ENCODE data around the gene RFK.

Gene RFK

DNA sequence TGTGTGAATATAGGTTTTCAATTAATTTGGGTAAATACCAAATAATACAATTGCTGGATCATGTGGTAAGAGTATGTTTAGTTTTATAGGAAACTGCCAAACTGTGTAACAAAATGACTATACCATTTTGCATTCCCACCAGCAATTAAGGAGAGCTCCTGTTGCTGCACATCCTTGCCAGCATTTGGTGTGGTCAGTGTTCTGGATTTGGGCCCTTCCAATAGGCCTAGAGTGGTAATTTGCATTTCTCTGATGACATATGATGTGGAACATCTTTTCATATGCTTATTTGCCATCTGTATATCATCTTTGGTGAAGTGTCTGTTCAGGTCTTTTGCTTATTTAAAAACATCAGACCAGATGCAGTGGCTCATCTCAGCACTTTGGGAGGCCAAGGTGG, 11.6 kb upstream of the RFK start:
- no peak for DNase-seq

- DNase-seq, result no peak
These were observed 11.1 kb upstream of the RFK start for GRCh38 chr9:76405340-76405739.

DNA sequence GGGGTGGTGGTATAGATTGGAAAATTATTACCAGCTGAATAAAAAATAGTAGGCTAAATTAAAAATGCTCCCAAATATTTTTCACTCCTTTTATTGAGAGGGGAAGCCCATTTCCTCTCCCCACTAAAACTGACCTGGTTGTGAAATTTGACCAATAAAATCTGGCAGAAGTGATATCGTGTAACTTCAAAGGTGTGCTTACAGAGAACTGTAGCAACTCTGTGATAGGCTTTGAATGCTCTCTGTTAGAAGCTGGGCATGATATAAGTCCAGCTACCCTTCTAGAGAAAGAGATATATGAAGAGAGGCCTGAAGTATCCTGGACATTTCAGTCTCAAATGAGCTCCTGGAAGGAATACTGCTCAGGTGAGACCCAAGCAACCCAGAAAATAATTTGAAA, 10.2 kb upstream of the RFK start:
- DNase-seq, result no peak

DNA sequence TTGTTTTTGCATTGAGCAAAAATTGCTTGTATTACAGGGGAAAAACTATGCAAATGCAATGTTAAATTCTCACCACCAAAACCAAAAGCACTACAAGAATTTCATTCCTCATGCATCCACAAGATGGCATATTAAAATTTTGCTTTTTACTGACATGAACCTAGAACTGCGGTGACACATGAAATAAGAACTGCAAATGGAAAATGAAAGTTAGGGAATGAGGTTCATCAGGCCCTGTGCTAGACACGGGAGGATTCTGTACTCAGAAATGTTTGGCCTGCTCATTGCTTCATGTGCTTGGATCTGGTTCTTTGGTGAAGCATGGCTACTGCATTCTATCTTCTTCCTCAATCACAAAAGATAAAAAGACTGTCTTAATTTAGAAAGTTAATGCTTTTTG, 9.1 kb upstream of the RFK start:
- DNase-seq, result peak; percentile 81

- DNase-seq, result no peak
These were observed 7.5 kb upstream of the RFK start for GRCh38 chr9:76401580-76402354.

- DNase-seq, result no peak
These were observed 7.0 kb upstream of the RFK start for GRCh38 chr9:76401176-76401575.

- DNase-seq, result no peak
These were observed 6.4 kb upstream of the RFK start for GRCh38 chr9:76400534-76401096.

GRCh38 chr9:76399856-76400255, 5.6 kb upstream of the RFK start:
- DNase-seq, result no peak

- no peak for DNase-seq
These were observed 2.4 kb upstream of the RFK start for GRCh38 chr9:76396597-76396996.

DNA sequence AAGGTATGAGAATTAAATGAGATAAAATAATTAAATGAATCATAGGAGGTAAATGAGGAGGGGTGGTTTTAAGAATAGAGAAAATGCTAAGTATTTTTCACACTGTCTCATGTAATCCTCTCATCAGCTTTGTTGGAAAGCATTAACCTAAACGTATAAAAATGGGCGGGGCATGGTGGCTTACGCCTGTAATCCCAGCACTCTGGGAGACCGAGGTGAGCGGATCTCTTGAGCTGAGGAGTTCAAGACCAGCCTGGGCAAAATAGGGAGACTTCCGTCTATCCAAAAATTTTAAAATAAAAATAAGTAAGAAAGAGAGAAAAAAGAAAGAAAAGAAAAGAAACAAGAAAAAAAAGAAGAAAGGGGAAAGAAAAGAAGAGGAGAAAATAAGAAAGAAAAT, 1.9 kb upstream of the RFK start:
- no peak for DNase-seq

- DNase-seq, result peak; percentile 13
These were observed 1.2 kb upstream of the RFK start for GRCh38 chr9:76395381-76395780.

GRCh38 chr9:76394960-76395252, 680 bp upstream of the RFK start:
- DNase-seq, result peak; percentile 95

GRCh38 chr9:76390656-76391055, 3.6 kb downstream of the RFK start:
- peak; percentile 24 for DNase-seq

DNA sequence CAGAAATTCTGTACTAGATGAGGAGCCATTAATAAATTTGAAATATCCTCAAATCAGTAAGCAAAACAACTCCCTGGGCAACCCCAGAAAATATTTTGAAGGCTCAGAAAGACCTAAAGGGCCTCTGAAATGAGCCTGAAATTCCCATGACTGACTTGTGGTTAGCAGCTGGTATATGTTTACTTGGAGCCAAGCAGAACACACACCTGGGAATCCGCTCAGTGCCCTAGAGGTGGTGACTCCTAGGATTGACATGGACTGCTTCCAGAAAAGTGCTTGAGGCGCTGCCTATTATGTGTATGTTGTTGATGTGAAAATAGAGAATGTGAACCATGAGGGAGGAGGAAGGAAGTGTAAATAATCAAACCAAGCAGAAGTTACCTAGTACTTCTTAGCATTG, 14.7 kb downstream of the RFK start:
- DNase-seq, result no peak

- no peak for DNase-seq
These were observed 15.7 kb downstream of the RFK start for GRCh38 chr9:76378367-76379073.

- no peak for DNase-seq
These were observed 16.4 kb downstream of the RFK start for GRCh38 chr9:76377791-76378190.

DNA sequence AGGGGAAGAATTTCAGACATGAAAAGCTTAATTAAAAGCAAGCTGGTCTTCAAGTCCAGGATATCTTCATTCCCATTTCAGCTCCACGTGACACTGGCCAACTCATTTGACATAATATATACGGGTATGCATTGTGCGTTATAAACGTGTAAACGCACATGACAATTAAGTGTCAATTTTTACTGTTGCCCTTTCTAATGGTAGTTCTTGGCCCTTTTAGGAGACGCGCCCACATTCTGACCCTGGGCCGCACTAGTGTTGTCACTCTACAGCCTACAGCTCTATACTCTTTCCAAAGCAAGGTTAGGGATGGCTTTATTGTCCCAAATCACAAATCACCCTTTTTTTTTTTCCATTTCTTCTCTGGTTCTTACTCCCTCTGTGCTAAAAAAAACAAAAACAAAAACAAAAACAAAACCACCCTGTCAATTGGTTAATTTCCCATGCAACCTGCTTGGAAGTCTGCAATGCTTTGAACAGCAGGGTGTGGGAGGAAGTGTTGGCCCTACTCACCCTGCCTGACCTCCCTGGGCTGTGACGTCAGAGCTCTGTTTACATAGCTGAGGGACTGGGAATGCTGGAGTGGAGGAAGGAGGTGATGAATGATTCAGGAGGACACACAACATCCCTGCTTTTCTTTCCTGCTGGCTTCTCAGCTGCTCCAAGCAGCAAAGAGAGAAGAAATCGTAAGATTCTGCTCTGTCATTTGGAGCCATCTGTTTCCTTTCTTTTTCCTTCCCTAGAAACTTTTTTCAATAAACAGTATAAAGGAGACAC, 19.3 kb downstream of the RFK start:
- DNase-seq, result no peak

- no peak for DNase-seq
These were observed 20.3 kb downstream of the RFK start for GRCh38 chr9:76373784-76374474.

GRCh38 chr9:76373173-76373783, 20.9 kb downstream of the RFK start:
- no peak for DNase-seq

DNA sequence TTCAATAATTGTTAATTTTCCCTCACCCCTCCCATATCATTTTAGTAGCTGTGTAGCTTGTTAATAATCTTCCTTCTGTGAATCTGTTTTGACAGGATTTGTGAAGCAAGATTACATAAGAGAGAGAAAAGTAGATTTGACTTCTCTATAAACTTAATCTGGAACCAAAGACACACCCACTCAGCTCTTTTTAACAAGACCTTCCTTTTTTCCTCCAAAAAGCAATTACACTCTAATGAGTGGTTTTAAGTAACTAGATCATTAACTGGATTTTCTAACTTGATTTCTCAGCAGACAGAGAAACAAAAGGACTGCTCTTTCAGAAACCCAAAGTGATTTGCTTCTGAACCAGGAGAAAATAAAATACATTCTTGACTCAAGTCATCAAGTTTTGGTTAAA, 21.9 kb downstream of the RFK start:
- no peak for DNase-seq

- DNase-seq, result no peak
These were observed 22.3 kb downstream of the RFK start for GRCh38 chr9:76371901-76372300.

DNA sequence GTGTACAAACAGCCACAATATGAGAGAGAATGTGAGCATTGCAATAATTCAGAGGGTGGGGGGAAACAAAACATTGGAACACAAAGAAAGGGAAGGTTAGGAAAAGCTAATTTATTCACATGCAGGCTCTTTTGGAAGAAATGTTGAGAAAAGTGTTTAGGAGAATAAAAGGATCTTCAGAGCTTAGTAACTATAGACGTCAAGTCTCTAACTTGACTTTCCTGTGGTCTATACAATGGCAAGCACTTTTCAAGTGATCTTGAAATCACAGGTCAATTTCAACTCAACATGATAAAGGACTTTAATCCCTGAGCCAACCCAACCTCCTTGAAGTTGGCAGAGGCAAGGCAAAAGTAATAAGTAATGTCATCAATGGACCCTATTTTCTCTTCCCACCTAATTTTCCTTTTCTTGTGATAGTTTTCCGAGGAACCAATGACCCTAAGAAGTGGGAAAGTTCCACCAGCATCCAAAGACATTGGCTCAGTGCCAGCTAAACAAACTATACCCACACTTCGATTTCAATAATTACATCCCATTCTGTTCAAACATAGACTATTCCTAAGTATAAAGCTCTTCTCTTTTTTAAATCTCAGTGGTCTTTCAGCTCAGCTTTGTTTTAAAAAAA, 23.7 kb downstream of the RFK start:
- no peak for DNase-seq
